HG03045 (cell line): ENCODE data around the gene PCNT.
"Not testable (repeated sequence)": the region's sequence is repeated elsewhere in the genome, so short reads cannot be mapped to it uniquely, and the experiment has no call there.

ENCODE experiments used
- ATAC-seq: cut with Tn5 transposase; IDR thresholded peaks from one replicate; pipeline ENCODE4 v1.9.1; 2021; ENCODE audit warnings: mild to moderate bottlenecking, moderate library complexity; ENCODE audit not compliant: unreplicated experiment

Gene PCNT

DNA sequence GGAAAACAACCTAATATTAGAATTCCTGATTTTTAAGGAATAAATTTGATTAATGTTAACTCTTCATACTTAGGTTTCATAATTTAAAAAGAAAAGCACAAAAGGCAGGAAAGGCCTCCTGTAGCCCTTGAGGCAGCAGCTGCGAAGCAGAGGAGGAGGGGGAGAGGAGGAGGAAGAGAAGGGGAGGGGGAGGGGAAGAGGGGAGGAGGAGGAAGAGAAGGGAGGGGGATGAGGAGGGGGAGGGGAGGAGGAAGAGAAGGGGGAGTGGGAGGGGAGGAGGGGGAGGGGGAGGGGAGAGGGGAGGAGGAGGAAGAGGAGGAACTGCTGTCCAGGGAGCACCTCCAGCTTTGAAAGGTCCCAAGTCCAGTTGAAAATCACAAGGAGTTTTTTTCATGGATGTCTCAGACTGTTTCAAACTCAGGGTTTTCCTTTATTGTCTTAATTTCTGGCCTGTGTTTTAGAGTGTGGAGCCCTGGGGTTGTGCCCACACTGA, 99.6 kb downstream of the PCNT start:
- ATAC-seq = no peak

GRCh38 chr21:46424039-46424591, 100.2 kb downstream of the PCNT start:
- no peak for ATAC-seq

GRCh38 chr21:46424621-46425020, 100.7 kb downstream of the PCNT start:
- ATAC-seq = no peak

DNA sequence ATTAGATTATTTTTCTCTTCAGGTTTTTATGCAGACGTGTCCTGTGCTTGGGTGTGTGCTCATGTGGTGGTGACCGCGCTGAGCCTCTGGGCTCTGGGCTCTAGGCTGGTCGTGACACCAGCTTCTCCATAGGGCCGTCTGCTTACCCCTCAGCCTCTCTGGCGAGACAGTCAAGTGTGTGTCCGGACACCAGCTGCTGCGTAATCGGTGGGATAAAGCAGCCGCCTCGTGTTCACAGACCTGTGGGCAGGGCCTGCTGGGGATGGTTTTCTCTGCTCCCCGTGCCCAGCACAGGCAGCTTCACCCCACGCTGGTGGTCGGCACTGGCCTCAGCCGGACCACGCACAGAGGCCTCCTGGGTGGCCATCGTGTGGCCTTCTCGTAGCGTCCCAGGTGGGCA, 101.1 kb downstream of the PCNT start:
- no peak for ATAC-seq

DNA sequence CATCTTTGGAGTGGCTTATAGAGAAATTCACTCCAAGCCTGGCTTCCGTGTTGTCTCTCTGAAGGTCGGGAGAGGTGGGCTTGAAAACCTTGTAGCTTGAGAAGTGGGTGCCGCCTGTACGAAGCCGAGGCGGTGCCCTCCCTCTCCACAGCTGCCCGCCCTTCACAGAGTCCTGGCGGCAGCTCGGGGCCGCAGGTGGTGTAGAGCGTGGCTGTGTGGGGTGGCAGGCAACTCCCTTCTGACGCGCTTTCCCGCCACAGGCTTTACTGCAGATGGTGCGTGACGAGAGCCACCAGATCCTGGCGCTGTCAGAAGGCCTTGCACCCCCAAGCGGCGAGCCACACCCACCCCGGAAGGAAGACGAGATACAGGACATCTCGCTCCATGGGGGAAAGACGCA, 101.6 kb downstream of the PCNT start:
- no peak for ATAC-seq

DNA sequence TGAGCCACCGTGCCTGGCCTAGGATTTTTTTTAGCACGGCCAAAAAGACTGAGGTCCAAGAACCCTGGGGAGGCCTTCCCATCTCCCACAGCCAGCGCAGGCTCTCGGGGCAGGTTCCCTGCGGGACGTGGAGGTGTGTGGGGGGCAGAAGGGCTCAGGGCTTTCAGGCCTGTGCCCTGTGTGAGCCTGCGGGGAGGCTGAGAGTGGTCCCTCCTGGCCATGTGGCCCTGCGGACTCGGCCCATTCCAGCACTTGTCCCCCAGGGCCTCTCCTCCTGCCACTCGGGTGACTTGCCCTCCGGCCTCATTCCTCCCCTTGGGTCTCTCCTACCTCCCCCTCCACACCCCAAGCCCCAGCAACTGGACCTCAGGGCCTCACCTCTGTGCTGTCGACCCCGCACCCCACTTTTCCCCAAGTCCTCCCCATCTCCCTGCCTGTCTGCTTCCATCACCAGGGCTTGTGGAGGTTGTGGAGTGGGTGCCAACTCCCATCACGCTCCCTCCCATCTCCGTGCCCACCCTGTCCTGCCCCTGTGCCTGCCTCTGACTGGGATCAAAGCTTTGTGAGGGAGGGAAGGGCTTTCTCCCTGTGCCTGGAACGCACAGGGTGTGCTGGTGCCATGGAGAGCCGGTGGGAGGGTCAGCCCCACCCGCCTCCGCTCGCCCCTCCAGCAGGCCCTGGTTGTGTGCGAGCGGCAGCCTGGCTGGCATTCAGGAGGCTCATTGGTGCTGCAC, 102.5 kb downstream of the PCNT start:
- ATAC-seq = no peak

DNA sequence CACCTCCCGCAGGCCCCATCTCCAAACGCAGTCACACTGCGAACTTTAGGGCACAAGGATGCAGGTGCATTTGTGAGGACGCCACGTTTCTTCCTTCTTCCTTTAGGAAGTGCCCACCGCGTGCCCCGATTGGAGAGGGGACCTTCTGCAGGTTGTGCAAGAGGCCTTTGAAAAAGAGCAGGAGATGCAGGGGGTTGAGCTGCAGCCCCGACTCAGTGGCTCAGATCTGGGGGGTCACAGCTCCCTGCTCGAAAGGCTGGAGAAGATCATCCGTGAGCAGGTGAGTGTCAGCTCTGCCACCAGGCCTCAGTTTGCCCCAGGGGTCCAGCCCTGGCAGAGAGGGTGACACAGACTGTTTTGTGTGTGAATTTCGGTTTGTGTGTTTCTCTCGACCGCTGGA, 103.6 kb downstream of the PCNT start:
- ATAC-seq = no peak

DNA sequence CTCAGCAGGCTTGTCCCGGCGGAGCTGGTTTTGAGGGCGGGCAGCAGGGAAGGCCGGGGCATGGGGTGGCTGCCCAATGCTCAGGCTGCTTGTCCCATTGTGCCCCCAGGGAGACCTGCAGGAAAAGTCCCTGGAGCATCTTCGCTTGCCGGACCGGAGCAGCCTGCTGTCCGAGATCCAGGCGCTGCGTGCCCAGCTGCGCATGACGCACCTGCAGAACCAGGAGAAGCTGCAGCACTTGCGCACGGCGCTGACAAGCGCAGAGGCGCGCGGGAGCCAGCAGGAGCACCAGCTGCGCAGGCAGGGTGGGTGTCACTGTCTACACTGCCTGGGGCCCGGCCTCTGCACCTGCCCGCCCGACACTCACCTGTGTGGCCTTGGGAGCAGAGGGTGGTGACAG, 104.3 kb downstream of the PCNT start:
- ATAC-seq = no peak

- no peak for ATAC-seq
Measured at GRCh38 chr21:46428987-46429710, 105.2 kb downstream of the PCNT start.

- ATAC-seq = no peak
Measured at GRCh38 chr21:46429754-46430681, 106.1 kb downstream of the PCNT start.

- ATAC-seq = no peak
Measured at GRCh38 chr21:46431448-46431847, 107.5 kb downstream of the PCNT start.

DNA sequence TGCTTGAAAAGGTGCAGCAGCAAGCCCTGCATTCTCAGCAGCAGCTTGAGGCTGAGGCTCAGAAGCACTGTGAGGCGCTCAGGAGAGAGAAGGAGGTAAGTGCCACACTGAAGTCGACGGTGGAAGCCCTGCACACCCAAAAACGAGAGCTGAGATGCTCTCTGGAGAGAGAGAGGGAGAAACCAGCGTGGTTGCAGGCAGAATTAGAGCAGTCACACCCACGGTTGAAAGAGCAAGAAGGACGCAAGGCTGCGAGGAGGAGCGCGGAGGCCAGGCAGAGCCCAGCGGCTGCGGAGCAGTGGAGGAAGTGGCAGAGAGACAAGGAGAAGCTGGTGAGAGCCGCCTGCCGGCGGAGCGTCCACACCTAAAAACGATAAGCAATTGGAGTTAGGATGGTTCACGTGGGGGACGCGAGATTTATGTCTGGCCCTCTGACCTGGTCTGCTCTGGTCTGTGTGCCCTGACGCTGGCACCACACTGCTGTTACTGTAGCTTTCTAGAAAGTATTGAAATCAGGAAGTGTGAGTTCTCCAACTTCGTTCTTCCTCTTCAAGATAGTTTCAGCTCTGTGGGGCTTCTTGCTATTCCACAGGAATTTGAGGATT, 108.0 kb downstream of the PCNT start:
- no peak for ATAC-seq

DNA sequence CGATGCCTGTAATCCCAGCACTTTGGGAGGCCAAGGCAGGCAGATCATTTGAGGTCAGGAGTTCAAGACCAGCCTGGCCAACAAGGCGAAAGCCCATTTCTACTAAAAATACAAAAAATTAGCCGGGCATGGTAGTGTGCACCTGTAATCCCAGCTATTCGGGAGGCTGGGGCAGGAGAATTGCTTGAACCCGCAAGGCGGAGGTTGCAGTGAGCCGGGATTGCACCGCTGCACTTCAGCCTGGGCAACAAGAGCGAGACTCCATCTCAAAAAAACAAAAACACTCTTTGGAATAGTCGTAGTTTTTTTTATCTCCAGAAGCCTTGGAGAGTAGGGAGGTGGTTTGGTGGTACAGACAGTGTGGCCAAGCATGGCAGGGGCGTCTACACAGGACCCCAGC, 109.2 kb downstream of the PCNT start:
- not testable (repeated sequence) for ATAC-seq

GRCh38 chr21:46434322-46434958, 110.5 kb downstream of the PCNT start:
- ATAC-seq = no peak

DNA sequence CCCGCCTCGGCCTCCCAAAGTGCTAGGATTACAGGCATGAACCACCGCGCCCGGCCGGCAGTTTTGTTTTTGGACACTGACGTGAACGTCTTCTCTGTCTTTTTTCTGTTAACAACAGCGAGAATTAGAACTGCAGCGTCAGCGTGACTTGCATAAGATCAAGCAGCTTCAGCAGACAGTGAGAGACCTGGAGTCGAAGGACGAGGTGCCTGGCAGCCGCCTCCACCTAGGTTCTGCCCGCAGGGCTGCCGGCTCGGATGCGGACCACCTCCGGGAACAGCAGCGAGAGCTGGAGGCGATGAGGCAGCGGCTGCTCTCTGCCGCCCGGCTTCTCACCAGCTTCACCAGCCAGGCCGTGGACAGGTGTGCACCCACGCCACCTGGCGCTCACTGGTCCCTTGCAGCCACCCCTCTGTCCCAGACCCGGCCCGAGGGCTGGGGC, 111.9 kb downstream of the PCNT start:
- no peak for ATAC-seq

GRCh38 chr21:46436621-46437020, 112.7 kb downstream of the PCNT start:
- no peak for ATAC-seq

DNA sequence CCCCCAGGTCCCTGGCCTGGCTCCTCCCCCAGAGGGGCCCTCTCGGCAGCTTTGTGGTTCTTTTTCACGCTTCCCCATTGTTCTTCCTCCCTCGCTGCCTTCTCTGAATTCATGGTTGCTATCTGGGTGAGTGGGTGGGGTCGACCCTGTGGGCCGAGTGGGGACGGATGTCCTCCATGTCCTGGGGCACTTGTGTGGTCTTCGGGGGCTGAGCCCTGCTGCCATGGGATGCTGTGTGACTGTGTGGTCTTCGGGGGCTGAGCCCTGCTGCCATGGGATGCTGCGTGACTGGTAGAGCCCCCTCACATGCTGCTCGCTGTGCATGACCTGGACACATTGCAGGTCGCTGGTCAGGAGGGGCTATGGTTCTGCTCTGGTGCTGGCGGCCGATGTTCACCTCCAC, 113.1 kb downstream of the PCNT start:
- no peak for ATAC-seq

DNA sequence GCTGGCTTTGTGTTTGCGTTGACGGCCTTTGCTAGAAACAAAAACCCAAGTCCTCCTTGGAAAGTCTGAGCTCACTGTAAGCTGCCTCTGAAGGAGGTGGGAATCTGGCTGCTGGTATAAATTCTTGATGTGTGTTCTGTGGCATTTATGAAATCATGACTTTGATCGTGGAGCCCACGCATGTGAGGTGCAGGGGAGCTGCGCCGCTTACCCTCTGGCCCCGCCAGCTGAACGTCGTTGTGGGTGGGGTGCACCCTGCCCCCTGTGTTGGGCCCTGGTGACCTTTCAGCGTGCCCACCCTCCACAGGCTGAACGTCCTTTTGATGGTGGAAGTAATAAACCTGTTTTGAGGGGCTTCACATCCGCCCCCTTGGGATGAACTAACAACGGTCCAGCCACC, 113.6 kb downstream of the PCNT start:
- no peak for ATAC-seq

GRCh38 chr21:46438241-46438640, 114.3 kb downstream of the PCNT start:
- ATAC-seq = no peak

GRCh38 chr21:46439906-46440305, 116.0 kb downstream of the PCNT start:
- ATAC-seq = no peak
